Left lobe of liver (tissue), 2 donors: Measurements from ENCODE around the gene TOX2. TPM values are rescaled to one million over a fixed set of nuclear protein-coding genes. Genes with fewer than 3 reads are reported as not detected.

Experiments
- ATAC-seq: fragments of 200-7000 bp; cut with Tn5 transposase; one replicate; pipeline ENCODE4 v1.9.1; 2020; ENCODE audit warnings: mild to moderate bottlenecking, moderate library complexity
- DNase-seq: peaks from one replicate; pipeline ENCODE4 v3.0.0-alpha.2; 2020; ENCODE audit warnings: low spot score
- total RNA-seq: library from RNA; stranded (reverse); gene quantifications from one replicate; pipeline ENCODE4 v1.2.1, GENCODE V29; 2021
- donor health status: DM: no; HTN: no; CAD: no; lungs with moderate emphysema.
- donor health status: DM: no; HTN: yes; CAD: no.

The TOX2 gene
- total RNA-seq, 1 donor from 2014 or later, result 3.5 TPM

DNA sequence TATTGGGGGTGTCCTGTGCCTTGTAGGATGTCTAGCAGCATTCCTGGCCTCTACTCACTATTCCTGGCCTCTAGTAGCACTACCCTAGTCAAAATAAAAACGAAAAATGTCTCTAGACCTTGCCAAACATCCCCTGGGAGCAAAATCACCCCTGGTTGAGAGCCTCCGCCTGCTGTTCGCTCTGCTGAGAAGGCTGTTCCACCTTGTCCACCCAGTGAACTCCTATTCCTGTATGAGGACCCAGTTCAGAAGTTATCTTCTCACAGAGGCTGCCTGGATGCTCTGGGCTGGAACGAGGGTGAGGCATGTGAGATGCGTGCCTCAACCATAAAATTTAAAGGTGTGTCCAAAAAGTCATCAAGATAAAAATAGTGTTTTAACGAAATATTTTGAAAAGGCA lies 101.9 kb downstream of the TOX2 start:
- no peak for DNase-seq
- ATAC-seq, result no peak

DNA sequence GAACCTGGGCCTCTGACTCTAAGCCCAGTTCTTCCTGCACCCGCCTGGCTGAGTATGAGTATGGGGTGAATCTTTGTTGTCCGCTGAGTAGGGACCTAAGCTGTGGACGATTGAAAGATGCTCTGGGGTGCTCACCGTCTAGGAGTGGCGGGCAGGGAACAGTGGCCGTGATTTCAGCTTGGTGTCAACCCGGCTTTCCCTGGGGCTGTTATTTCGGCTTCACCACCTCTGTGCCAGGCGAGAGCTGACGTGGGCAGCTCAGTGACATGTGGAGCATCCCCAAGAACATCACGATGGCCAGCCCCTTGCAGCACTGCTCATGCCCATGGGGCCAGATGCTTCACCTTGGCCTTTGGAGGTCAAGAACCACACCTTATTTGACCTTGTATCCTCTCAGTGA lies 102.6 kb downstream of the TOX2 start:
- no peak for ATAC-seq
- no peak for DNase-seq

DNA sequence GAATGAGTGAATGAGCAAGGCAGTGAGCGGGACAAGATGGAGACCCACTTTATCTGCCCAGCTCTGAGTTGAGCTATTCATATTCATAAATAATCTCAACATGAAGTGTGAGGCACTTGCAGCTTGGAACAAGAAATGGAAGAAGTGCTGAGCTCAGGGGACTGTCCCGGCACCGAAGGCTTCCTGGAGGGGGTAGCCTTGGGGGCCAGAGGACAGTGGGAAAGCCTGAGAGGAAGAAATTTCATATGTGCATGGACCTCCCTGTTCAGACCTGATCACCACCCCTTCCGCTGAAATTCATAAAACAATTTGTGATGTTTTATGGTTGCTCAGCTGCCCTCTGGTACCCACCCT lies 103.2 kb downstream of the TOX2 start:
- ATAC-seq (no peak), DNase-seq (no peak)

DNA sequence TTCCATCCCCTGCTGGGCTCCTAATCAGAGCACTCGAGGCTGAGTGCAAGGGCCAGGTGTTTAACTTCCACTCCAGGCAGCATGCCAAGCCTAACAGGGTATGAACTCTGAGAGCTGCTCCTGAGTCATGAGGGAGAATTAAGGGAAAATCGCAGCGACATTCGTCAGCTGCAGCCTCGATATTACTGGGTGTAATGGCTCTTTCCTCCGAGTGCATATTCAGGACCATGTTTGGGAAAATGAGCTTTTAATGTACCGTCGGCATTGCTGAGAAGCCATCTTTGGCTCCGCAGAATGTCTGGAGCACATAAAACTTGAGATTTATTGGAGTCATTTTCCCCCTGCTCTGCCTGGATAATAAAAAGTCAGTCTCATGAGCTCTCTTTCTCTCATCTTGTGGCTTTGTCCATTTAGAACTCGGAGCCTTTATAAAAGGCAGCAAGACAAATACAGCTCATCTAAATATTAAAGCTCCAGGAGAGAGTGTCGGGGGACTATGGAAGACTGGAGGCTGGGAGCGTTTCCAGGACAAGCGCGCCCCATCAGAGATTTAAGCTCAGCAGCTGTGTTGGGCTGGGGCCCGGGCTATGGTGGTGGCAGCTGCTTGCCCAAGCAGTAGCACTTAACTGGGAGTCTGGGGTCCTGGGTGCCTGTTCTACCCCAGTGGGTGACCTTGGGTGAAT lies 103.7 kb downstream of the TOX2 start:
- ATAC-seq (peak; percentile 69), DNase-seq (peak; percentile 38)

DNA sequence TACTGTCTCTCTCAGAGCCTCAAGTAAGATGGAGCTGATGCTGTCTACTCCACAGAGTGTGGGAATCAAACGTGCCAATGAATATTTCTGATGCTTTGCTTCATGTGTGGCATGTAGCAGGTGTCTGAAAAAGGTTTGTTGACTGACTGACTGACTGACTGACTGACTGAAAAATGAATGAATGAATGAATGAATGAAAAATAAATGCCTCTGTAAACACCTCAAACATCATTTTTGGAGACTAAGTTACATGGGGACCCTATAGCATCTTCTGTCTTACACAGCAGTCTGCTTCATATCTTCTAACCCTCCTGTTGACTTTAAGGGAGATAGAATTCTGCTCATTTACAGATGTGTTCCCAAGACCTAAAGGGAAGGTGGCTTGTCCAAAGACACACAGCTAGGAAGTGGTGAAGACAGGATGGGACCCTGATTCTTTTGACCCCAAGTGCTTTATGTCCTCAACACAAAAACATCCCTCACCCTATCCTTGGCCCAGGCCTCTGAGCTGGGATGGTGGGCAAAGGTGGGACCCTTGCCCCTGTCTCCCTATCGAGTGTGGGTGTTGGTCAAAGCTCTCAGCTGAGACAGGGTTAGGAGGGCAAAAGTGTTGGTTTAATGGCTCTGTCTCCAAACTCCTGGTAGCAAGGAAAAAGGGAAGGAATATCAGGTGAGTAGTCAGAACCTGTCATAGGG lies 104.4 kb downstream of the TOX2 start:
- no peak for ATAC-seq

DNA sequence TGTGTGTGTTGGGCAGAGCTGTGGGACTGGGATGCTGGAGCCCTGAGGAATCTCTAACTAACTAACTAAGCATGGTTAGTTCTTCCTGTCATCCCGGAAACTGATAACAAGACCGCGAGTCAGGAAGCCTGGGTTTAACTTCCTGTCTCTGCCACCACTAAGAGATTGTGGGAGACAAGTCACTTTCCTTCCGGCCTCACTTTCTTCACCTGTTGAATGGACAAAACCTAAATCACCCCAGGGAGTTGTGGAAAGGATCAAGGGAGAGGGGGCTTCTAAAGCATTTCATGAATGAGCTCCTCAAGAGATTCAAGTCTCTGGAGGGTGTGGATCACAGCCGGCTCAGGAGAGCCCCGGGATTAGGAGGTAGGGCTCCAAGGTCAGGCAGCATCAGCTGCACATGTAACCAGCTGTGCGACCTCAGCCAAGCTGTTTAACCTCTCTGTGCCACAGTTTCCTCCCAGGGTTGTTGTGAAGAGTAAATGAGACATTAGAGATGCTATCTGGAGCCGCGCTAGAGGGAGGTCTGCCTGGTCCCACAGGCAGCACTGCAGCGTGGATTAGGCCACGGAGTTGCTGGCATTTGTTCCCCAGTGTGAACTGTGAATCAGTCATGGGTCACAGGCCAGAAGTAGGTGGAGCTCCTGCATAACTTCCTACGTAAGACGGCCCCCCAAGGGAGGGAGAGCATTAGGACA lies 105.1 kb downstream of the TOX2 start:
- ATAC-seq, result no peak
- peak; percentile 30 for DNase-seq

More for the DNA sequence above, 104.4 kb downstream of the TOX2 start:
- peak; percentile 34 for DNase-seq

DNA sequence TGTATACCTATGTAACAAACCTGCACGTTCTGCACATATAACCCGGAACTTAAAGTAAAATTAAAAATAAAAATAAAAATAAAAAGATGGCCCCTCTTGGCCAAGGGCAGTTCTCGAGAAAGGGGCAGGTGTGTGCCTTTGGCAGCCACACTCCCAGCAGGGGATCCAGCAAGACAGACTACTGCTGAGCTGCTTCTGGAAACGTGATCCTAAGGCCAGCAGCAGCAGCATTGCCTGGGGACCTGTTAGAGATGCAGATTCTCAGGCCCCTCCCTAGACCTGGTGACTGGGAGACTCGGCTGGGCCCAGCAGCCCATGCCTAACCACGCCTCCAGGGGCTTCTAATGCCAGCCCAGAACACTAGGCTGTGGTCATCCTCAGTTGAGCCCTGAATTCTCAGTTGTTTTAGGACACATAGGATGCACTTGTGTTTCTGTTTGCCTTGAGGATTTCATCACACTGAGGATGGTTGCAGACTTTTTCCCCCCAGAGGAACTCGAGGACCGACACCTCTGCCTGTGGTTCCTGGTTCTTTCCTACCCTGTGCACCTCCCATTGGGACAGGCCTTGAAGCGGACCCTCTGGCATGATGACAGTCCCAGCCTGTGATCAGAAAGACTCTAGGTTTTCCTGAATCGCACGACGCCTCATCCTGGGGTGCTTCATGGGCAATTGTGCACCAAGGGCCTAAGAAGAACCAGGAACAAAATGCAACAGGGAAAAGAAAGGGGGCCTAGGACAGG lies 105.9 kb downstream of the TOX2 start:
- DNase-seq, result peak; percentile 33
- ATAC-seq, result no peak

DNA sequence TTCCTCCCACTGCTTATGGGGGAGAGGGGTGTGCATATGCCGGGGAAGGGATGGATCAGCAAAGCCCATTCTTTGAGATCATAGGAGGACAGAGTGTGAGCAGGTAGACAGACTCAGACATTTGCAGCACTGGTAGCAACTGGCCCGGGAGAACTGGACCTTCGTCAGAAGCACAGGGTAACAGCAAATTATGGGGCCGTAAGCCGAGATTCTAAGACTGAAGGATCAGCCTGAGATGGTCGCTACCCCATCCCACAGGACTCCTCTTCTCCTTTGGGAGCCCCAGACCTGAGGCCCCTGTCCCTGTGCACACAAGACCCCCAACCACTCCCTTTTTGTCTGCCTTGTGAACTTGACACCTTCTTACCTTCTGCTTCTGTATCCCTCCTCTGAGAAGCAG lies 106.5 kb downstream of the TOX2 start:
- ATAC-seq (no peak), DNase-seq (peak; percentile 18)

DNA sequence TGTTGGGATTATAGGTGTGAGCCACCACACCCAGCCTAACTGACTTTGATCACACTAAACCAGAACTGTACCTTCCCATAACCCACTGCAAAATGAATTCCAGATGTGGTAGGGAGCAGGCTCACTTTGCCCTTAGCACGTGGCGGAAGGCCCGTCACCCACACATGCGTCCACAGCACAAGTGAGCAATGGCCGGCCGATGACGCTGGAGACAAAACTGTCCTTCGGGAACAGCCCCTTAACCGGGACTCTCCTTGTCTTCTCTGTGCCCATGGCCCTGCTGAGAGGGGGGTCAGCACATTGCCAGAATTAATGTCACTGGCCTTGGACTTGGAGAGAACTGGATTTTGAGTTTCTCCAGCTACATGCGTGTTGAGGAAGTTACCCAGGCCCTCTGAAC lies 107.2 kb downstream of the TOX2 start:
- DNase-seq, result peak; percentile 33
- ATAC-seq, result no peak

DNA sequence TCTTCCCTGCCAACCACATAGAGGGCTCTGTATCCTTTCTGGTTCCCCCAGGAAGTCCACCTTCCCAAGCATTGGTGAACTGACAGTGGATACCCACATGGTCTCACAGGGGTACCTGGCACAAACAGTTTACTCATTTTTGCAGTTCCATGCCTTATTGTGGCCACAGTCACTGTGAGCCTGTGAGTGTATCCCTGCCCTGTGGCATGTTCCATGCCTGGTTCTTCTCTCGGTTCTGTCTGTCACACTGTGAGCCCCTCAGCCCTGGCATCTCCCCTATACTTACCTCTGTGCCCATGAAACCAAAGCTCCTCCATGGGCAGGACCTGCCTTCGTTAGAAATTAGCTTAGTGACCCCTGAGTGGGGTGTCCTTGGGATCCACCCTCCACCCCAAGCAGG lies 107.8 kb downstream of the TOX2 start:
- ATAC-seq, result no peak
- peak; percentile 15 for DNase-seq

DNA sequence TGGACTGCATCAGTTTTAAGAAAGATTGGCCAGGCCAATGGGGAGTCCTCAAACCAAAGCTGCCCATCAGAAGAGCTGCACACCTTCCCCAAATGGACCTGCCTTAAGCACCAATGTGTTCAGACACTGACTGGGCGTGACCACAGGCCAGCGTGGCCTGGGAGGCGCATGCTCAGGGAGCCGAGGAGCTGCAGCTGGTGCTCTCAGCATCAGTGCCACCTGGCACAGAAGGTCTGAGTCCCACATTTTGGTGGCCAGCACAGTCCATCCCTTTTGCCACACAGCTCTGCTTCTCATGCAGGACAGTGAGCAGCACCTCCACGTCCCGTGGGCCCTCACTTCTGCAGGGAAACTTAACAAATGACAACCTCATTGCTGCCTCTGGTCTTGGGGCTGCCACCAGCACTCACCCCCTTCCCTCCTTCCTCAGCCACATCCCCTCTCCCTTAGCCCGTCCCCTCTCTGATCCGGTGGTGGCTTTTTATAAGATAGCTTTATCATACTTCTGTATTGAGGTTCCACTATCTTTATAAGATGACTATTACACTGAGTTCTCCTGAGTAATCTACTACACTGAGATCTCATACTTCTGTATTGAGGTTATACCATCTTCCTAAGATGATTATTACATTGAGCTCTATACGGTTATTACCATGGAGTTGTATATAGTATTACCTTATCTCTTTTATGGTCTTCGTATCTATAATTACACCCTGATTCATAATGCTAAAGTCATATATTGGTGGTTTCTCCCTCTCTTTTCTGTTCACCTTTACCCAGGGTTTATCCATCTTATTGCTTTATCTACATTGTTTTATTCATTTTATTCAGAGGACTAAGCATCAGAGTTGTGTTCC lies 109.1 kb downstream of the TOX2 start:
- no peak for ATAC-seq

DNA sequence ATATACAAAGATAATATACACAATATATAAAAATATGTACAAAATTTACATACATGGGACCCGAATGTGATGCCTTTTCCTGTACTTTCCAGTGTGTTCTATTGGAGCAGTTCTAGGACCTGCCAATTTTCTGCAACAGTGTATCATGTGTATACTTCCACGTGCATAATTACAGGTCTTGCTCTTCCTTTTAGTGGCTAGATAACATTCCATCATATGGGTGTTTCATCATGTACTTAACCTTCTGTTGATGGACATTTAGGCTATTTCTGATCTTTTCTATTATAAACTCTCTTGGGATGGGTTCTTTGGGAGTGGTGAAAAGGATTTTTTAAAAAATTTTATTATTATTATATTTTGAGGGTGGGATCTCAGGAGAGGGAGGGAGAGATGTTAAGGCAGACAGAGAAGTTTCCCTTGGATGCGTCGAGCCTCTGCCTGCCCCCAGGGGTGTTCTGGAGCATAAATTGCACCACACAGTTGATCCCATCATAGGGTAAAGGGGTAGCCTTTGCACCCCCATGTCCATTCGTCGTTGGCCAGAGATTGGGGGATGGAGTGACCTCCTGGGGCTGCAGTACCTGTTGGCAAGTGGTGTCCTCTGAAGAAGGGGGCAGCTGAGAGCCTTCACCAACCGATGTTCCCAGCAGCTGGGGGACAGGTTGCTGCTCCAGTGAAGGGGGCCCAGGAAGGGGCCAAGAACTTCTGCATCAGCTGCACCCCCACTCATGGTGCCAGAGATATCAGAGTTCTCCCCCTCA lies 110.3 kb downstream of the TOX2 start:
- DNase-seq, result peak; percentile 21
- no peak for ATAC-seq

More for the DNA sequence above, 109.1 kb downstream of the TOX2 start:
- DNase-seq, result peak; percentile 31

DNA sequence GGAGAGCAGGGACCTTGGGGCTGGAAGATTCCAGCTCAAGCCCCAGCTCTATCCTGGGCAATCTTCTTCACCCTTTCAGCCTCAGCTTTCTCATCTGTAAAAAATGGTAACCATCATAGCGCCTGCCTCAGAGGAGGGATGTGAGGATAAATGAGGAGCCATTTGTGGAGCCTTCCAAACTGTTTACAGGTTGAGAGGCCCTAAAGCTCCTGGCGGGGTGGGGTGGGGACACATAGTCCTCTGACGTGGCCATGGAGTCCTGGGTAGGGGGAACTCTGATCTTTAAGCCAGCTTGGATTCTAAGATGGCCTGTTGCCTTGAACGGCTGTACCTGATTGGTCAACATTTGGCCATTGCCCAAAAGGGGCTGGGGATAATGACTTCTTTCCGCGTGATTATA lies 111.1 kb downstream of the TOX2 start:
- ATAC-seq (no peak), DNase-seq (peak; percentile 19)

DNA sequence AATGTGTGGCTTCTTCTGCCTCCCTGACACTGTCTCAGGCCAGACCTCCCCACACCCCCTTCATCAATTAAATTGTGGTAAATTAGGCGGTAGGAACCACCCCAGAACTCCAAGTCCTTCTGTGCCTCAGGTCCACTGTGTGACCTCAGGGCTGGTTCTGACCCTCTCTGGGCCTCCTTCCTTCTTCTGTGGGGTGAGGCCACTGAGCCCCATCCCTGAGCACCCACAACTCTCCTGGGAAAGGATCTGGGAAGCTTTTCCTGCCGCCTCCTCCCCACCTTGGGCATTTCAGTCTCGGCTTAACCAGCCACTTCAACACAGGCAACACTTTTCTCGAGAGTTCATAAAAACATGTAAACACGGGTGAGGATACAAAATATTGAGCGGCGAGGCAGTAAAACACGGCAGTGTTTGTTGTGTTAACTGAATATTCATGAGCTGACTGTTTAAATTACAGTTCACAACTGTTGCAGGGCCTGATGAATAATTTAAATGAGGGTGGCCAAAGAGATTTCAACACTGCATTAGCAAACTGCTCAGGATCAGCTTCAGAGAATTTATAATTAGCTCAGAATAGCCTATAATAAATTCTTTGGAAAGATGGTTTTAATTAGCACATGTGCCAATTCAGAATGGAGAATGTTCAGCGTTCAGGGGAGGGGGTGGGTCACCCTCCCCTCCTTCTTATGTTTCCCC lies 112.1 kb downstream of the TOX2 start:
- peak; percentile 15 for DNase-seq
- no peak for ATAC-seq

DNA sequence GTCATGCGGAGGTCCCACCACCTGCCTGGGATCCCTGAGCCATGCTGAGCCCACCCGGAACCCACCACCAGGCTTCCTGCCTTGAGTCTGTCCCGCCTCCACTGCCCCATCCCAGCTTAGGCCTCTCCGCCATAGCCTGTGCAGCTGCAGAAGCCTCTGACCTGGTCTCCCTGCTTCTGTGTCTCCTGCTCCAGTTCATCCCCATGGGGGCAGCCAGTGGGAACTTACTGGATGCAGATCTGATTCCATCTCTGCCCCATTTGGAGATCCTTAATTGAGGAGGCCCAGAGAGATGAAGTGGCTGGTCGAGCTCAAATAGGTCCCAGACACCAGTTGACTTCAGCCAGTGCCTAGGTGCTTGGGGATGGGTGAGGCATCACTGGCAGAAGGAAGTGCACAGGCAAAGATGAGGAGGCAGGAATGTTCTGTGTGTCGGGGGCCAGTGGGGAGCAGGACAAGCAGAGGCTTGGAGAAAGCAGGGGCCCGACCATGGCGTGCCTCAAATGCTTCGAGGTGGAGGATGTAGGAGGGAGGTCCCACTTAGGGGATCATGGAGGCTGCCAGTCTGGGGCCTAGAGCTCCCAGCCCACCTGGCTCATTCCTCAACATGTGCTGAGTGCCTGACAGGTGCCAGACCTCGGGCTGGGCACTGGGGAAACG lies 112.8 kb downstream of the TOX2 start:
- no peak for ATAC-seq
- peak; percentile 36 for DNase-seq

DNA sequence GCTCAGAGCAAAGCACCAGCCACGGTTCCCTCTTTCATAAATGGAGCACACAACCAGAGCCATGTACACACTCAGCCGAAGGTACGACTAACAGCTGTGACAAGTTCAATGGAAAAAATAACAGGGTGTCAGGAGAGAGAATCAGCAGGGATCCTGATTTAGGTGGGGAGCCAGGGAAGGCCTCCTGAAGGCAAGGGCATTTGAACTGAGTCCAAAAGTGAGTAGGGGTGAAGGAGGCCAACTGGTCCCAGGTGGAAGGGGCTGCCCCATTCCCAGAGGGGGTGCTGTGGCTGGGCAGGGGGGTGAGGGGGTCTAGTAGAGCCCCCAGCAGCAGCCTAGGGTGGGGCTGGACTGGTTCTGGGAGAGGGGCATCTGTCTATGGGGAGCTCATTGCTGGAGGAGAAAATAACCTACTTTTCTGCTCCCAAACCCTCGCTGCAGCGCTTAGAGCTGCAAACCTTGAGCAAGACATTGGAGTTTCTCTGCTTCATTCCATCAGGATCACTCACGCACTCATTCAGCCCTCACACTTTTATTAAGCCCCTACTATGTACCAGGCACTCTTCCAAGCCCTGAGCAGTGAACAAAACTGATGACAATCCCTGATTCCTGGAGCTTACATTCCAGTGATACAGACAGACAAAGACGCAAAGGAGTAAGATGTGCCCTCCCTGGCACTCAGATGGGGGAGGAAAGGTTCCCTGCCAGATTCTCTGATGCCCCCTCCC lies 113.5 kb downstream of the TOX2 start:
- DNase-seq, result peak; percentile 15
- no peak for ATAC-seq

DNA sequence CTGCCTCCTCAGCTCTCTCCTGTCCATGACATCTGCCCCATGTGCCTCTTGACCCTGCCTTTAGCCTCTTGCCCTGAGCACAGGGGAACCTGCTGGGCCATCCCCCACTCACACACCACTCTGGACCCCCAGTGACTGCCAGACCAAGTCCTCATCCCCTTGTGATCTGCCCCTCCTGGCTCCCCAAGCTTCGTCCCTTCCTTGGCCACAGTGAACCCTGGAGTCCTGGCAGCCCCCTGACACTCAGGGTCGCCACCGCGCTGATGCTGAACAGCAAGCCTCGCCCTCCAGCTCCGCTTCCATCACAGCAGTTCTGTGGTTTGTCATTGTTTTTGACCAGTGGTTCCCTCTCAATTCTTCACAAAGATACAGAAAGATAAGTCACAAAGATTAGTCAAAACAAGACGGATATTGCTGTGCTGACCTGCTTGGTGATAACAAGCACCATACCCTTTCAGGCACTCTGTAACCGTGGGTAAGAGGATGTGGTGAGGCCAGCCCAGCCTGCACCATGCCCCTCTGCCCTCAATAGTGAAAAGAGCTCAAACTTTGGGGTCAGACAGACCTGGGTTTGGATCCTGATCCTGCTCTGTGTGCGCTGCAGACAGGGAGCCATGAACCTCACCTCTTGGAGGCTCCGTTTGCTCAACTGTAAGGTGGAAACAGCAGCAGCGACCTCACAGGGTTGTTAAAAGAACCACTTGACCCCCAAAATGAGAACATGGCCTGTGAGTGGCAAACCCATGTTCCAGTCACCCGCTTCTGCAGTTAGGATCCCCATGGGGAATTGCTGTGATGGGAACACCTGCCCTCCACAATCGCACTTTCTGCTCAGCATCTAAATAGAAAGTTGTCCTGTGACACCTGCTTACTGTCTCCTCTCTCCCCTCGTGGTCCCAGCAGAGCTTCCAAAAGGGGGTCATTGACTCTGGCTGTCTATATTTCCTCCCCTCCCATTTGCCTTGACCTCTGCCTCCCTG lies 114.5 kb downstream of the TOX2 start:
- ATAC-seq, result no peak
- peak; percentile 29 for DNase-seq
